Daoy (cell line): Measurements from ENCODE around the gene RAC2. TPM values are rescaled to one million over a fixed set of nuclear protein-coding genes. Genes with fewer than 3 reads are reported as not detected.

Experiments used
- DNase-seq: peaks from one replicate; pipeline ENCODE4 v3.0.0-alpha.2; 2015; ENCODE audit warnings: low read depth
- total RNA-seq: library from RNA; depleted of rRNA; stranded (reverse); fragments of >200 nt; shearing (Covaris generic); gene quantifications from 2 replicates; pipeline ENCODE4 v1.2.3, GENCODE V29; 2014

RAC2 gene
- total RNA-seq, 1 experiment from 2014 or later, result 59.0 TPM

DNA sequence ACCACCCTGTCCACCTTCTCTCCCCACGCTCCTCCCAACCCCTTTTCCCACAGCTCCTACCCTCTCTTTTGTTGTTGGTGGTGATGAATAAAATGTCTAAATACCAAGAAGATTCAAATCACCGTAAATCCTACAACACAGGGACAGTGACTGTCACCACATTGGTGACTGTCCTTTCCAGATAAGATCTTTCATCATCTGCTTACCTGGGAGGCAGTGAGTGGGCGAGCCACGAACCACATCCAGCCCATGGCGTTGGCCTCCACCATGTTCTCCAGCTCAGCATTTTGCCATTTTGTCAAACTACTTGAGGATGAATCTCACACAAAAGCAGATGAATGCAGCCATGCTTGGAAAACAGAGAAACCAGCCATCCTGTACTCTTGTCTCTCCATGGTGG is 31.6 kb upstream of the RAC2 start:
- DNase-seq, result no peak

GRCh38 chr22:37275134-37275533 is 31.1 kb upstream of the RAC2 start:
- no peak for DNase-seq

DNA sequence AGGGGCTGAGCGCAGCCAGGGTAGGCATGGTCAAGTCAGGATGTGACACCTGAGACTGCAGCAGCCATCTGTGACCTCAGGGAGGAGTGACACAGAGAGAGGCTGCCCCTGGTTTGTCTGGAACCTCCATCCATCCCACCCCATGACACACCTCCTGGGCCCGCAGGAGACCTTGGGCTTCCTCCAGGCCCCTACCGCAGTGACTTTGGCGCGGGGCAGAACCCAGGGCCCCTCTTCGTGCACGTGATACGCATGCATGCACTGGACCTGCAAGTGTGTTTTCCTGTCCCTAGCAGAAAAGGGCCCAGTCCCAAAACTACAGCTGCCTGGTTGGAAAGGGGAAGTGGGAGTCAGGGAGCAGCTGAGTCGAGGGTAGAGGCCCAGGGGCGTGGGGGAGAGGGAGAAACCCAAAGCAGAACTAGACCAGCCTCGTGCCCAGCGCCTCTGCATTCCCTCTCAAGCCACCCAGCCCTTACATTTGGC is 30.4 kb upstream of the RAC2 start:
- no peak for DNase-seq

- no peak for DNase-seq
Measured at GRCh38 chr22:37273846-37274225, 29.8 kb upstream of the RAC2 start.

GRCh38 chr22:37273126-37273845 is 29.2 kb upstream of the RAC2 start:
- DNase-seq, result peak; percentile 71

DNA sequence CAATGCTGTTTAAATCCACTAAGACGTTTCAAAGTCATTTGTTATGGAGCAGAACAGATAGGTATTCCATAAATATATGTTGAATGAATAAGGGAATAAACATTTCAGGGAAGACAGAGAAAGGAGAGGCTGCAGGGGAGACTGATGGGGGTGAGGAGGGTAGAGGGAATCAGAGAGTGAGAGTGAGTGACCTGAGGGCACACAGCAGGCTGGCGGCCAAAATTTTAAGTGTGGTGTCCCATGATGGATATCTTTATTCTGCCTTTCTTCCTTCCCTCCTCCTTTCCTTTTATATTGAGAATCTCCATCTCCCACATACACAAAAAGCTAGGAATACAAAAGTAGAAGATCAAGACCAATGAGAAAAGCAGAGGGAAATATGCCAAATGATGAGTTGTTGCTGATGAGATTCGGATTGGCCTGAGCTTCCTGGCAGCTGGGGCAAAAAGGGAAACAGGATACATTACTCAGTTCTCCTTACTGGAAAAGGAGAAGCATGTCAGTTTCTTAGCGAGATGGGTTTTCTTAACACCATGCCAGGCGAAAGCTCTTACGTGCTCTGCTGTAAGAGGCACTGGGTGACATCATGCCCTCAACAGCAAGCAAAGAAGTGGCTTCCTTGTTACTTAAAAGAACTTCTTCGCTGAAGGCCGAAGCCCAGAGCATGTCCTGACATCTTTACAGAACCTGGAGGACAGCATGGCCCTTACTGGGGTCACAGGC is 27.0 kb upstream of the RAC2 start:
- no peak for DNase-seq

DNA sequence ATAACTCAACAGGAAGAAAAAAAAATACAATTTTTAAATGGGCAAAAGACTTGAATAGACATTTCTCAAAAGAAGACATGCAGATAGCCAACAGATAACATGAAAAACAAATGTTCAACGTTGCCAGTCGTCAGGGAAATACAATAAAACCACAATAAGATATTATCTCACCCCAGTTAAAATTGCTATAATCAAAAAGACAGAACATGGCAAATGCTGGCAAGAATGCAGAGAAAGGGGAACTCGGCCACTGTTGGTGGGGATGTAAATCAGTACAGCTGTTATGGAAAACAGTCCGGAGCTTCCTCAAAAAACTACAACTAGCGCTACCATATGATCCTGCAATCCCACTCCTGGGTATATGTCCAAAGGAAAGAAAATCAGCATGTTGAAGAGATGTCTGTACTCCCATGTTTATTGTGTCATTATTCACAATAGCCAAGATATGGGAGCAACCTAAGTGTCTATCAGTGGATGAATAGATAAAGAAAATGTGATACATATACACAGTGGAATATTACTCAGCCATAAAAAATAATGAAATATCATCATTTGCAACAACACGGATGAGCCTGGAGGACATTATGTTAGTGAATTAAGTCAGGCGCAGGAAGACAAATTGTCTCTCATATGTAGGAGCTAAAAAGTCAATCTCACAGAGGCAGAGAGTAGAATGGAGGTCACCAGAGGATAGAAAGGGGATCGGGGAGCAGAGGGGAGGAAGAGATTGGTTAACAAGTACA is 26.0 kb upstream of the RAC2 start:
- no peak for DNase-seq

GRCh38 chr22:37267661-37268413 is 23.8 kb upstream of the RAC2 start:
- no peak for DNase-seq

- peak; percentile 57 for DNase-seq
Measured at GRCh38 chr22:37267135-37267587, 23.1 kb upstream of the RAC2 start.

- DNase-seq, result no peak
Measured at GRCh38 chr22:37266581-37267134, 22.6 kb upstream of the RAC2 start.

GRCh38 chr22:37263966-37264887 is 20.2 kb upstream of the RAC2 start:
- no peak for DNase-seq

- DNase-seq, result no peak
Measured at GRCh38 chr22:37262346-37262745, 18.3 kb upstream of the RAC2 start.

DNA sequence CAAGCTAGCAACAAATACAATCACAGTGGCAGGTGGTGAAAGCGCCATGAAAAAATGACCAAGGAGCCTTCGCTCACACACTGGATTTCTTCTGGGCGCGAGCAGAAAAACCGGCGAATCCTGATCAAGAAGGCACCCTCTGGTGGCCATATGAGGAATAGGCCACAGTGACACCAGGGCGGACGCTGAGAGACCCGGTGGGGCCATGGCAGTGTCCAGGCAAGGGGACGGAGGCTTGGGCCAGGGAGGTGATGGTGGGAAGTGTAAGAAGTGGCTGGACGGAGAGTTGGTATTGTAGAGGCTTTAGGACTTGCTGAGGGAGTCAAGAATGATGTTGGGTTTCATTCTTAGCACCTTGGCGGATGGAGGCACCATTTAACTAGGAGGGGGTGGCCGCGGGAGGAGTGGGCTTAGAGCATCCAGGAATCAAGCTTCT is 16.9 kb upstream of the RAC2 start:
- peak; percentile 61 for DNase-seq

DNA sequence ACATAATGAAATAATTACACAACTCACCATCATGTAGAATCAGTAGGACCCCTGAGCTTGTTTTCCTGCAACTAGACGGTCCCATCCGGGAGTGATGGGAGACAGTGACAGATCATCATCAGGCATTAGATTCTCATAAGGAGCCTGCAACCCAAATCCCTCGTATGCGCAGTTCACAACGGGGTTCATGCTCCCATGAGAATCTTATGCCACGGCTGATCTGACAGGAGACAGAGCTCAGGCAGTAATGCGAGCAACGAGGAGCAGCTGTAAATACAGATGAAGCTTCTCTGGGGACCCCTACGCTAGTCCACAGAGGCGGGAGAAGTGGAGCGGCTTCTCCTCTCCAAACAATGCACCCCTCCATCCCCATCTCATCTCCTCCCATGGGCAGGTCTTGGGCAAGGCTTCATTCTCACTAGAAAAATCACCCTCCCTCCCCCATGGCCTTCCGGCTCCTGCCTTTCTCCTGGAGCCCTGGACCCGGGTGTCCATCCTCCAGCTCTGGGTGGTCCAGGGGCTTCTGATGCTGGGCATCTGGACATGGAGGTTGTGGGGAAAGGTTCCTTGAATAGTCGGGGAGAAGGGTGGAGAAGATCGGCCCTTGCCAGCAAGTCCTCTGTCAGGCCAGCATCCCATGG is 16.2 kb upstream of the RAC2 start:
- no peak for DNase-seq

DNA sequence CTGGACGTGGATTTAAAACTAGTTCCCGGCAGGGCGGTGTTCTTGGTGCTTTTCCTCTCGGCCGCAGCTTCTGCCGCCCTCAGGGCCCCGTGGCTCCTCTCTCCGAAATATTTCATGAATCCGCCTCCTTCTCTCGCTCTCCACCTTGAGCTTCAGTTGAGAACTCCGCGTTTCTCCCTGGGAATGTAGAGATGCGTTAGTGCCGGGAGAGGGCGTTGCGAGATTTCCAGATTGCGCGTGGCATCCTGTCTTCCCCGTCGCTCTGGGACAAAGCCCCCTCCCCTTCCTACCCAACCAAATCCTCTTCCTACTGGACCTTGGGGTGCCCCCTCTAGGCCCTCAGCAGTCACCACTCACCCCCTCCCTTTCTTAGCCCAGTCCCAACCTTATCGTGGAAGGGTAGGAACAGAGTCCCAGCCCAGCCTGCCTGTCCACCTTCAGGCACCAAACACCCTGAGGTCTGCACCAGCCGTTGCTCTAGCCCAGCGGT is 15.5 kb upstream of the RAC2 start:
- peak; percentile 41 for DNase-seq

- DNase-seq, result no peak
Measured at GRCh38 chr22:37258753-37259401, 14.8 kb upstream of the RAC2 start.

DNA sequence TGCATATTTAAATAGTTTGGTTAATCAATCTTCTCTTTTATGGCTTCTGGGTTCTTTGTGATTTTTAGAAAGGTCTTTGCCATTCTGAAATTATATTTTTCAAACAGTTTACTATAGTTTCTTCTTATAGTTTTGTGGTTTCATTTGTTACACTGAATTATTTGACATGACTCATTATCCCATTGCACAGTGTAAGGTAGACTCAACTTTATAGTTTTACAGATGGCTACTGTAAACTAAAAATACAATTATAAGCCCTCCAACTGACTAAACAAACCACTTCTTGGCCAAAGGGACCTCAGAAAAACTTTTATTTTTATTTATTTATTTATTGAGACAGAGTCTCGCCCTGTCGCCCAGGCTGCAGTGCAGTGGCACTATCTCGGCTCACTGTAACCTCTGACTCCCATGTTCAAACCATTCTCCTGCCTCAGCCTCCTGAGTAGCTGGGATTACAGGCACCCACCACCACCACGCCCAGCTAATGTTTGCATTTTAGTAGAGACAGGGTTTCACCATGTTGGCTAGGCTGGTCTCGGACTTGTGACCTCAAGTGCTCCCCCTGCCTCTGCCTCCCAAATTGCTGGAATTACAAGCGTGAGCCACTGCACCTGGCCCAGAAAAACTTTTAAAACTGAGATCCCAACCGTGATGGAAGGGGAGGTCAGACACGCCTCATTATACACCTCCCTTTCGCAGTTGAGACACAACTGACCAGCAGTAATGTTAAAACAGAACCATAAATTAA is 14.1 kb upstream of the RAC2 start:
- DNase-seq, result no peak

DNA sequence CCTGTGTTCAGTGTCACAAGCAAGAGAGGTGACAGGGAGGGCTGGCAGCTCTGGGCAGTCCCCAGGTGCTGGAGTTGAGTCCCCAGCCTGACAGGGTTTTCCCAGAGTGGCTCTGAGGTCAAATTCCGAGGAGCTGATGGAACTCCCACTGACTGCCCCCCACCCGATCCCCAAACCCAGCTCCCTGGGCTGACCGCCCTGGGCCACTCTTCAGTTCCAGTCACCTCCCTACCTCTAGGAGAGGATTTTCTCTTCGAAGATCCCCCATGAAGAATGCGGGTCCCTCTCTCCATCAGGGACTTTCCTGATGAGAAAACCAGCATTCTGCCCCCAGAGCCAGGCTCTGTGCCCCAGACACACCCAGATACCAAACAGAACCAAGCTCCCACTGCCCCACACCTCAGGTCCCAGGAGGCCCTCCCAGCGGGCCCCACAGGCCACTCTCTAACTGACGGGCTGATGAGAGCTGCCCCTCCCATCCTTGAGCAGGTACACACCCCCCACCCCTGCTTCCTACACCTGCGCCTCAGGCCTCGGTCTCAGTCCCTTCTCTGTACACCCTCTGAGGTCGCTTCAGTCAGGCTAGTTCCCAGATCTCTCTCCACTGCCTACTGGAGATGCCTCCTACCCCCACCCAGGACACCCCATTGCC is 12.1 kb upstream of the RAC2 start:
- no peak for DNase-seq
